AG04449 (cell line): Measurements from ENCODE around the gene RHOF.

Source experiments
- CTCF ChIA-PET: fragments of 350-600 bp; formaldehyde crosslinking; extraction: SDS; loops from one replicate; lab custom pipeline; 2021; ENCODE audit warnings: antibody characterized with exemption; lab: Yijun Ruan, JAX
- POLR2A ChIA-PET: fragments of 400-600, 350-600 bp; formaldehyde crosslinking; extraction: SDS; loops from one replicate; lab custom pipeline; 2020; ENCODE audit warnings: antibody characterized with exemption, inconsistent platforms; lab: Yijun Ruan, JAX
- DNase-seq: peaks from one replicate; pipeline ENCODE4 v3.0.0-alpha.2; 2010; ENCODE audit warnings: low read depth, low spot score
- H3K4me3 ChIP-seq: 2 replicates; pipeline ENCODE4 v1.5.1; 2011; ENCODE audit warnings: low read depth, mild to moderate bottlenecking, control low read depth, low read length
- CTCF ChIP-seq: IDR thresholded peaks from one replicate; pipeline ENCODE4 v1.5.1; 2011; ENCODE audit warnings: mild to moderate bottlenecking, moderate library complexity, low read length, control low read depth, inconsistent platforms; ENCODE audit not compliant: insufficient read depth; ENCODE audit errors: missing control alignments

Gene RHOF

GRCh38 chr12:121804417-121805111 is 11.1 kb upstream of the RHOF start:
- POLR2A ChIA-PET: interaction anchor here (0.6 to 3.0 kb wide), 4 partner anchors 10 to 273 kb away, joined by 3 to 17 read pairs (median 3); partner anchors contain the start of gene RHOF

GRCh38 chr12:121803861-121804416 is 10.5 kb upstream of the RHOF start, which contains the start of gene SETD1B:
Gene SETD1B, plus strand, starts transcription at chr12:121804009. Its CDS starts 729 bp downstream, at chr12:121804738.
- H3K4me3 ChIP-seq: peak within 1 kb of the TSS; percentile 69
- no peak for TF ChIP-seq CTCF
- POLR2A ChIA-PET: interaction anchor here (0.6 to 3.0 kb wide), 3 partner anchors 10 to 274 kb away, joined by 3 to 17 read pairs (median 3); partner anchors contain the start of gene RHOF
- CTCF ChIA-PET: interaction anchor here (31.1 kb wide), 1 partner anchor 17 kb away, joined by 1100 read pairs; the partner anchor contains the start of gene RHOF
- no peak for DNase-seq

More at GRCh38 chr12:121804417-121805111, 11.1 kb upstream of the RHOF start:
- no peak for TF ChIP-seq CTCF
- no peak for DNase-seq
- peak overlapping the region; percentile 69 for H3K4me3 ChIP-seq
- CTCF ChIA-PET: interaction anchor here (1.0 to 31.1 kb wide), 4 partner anchors 12 to 84 kb away, joined by 3 to 1100 read pairs (median 8); partner anchors contain the start of genes PSMD9 and RHOF

- ChIA-PET POLR2A (interaction anchor here (0.8 to 4.5 kb wide), 5 partner anchors 8 to 275 kb away, joined by 3 to 27 read pairs (median 8); partner anchors contain the start of genes PSMD9 and RHOF), CTCF (interaction anchor here (31.1 to 32.5 kb wide), 2 partner anchors 3 to 16 kb away, joined by 1100 read pairs; partner anchors contain the start of genes RHOF and SETD1B)
- no peak for TF ChIP-seq CTCF
- peak; percentile 81 for DNase-seq
- peak overlapping the region; percentile 69 for H3K4me3 ChIP-seq
Measured at GRCh38 chr12:121802843-121803698, 9.6 kb upstream of the RHOF start.

- ChIA-PET CTCF (interaction anchor here (1.5 to 32.5 kb wide), 3 partner anchors 4 to 86 kb away, joined by 5 to 1100 read pairs (median 1100); partner anchors contain the start of genes PSMD9, RHOF and SETD1B), POLR2A (interaction anchor here (0.8 to 4.5 kb wide), 4 partner anchors 8 to 86 kb away, joined by 3 to 27 read pairs (median 12); partner anchors contain the start of genes PSMD9 and RHOF)
- no peak for DNase-seq
- TF ChIP-seq CTCF: no peak
- peak overlapping the region; percentile 69 for H3K4me3 ChIP-seq
Measured at GRCh38 chr12:121802485-121802842, 9.0 kb upstream of the RHOF start.

- DNase-seq: no peak
- ChIA-PET CTCF (interaction anchor here (1.5 to 32.5 kb wide), 3 partner anchors 4 to 86 kb away, joined by 5 to 1100 read pairs (median 1100); partner anchors contain the start of genes PSMD9, RHOF and SETD1B), POLR2A (interaction anchor here (1.0 to 4.5 kb wide), 4 partner anchors 7 to 86 kb away, joined by 4 to 27 read pairs (median 10); partner anchors contain the start of gene RHOF)
- H3K4me3 ChIP-seq: peak overlapping the region; percentile 69
- no peak for TF ChIP-seq CTCF
Measured at GRCh38 chr12:121801595-121802484, 8.4 kb upstream of the RHOF start.
